Esophagus muscularis mucosa (tissue), 4 donors: ENCODE data around the gene TTLL4. TPM values are rescaled to one million over a fixed set of nuclear protein-coding genes. Genes with fewer than 3 reads are reported as not detected.

ENCODE experiments used
- DNase-seq: peaks from one replicate; pipeline ENCODE4 v3.0.0-alpha.2; 2017; ENCODE audit errors: extremely low spot score
- H3K27ac ChIP-seq, 4 donors: fragments of 200-600 bp; sonication (generic); replicated peaks in 1 of 4; 1 replicate in 3 of 4; 2 replicates in 1 of 4; pipeline ENCODE4 v1.5.1; 2016 to 2019; ENCODE audit warnings: mild to moderate bottlenecking in 1 of 4
- H3K27me3 ChIP-seq, 4 donors: fragments of 200-600 bp; sonication (generic); one replicate each; pipeline versions ENCODE4 v1.5.1 to v1.6.0; 2016 to 2019
- H3K36me3 ChIP-seq, 4 donors: fragments of 200-600 bp; sonication (generic); one replicate each; pipeline ENCODE4 v1.5.1; 2016 to 2019
- H3K4me1 ChIP-seq, 4 donors: fragments of 200-600 bp; sonication (generic); one replicate each; pipeline ENCODE4 v1.5.1; 2016 to 2019
- H3K4me3 ChIP-seq, 4 donors: fragments of 200-600 bp; sonication (generic); 1 replicate in 2 of 4; 2 replicates in 2 of 4; pipeline ENCODE4 v1.5.1; 2016 to 2019; ENCODE audit warnings: mild to moderate bottlenecking in 4 of 4, moderate library complexity in 1 of 4
- H3K9me3 ChIP-seq, 4 donors: fragments of 200-600 bp; sonication (generic); 1 replicate in 3 of 4; 2 replicates in 1 of 4; pipeline ENCODE4 v1.5.1; 2016 to 2019
- EP300 ChIP-seq: sonication (generic); formaldehyde crosslinking; IDR thresholded peaks from one replicate; pipeline ENCODE4 v1.6.1; 2017; ENCODE audit warnings: antibody characterized with exemption
- POLR2A ChIP-seq: fragments of 450-650 bp; IDR thresholded peaks from one replicate; pipeline ENCODE4 v1.6.1; 2017; ENCODE audit warnings: antibody characterized with exemption, moderate library complexity, mild to moderate bottlenecking, low read depth
- POLR2AphosphoS5 ChIP-seq, 2 donors: sonication (generic); formaldehyde crosslinking; IDR thresholded peaks; one replicate each; pipeline ENCODE4 v1.6.1; 2017; ENCODE audit warnings: antibody characterized with exemption in 2 of 2
- WGBS: methylation state at CpG from one replicate; pipeline ENCODE4 v1.1.5; 2018; 5-methylcytosine and 5-hydroxymethylcytosine counted together
- intact Hi-C: fragments of 100-400 bp; cut with DNase I; formaldehyde crosslinking; loops from one replicate; pipeline ENCODE4 v1.15.1; 2023
- total RNA-seq, 4 donors: library from RNA; depleted of rRNA; stranded (reverse); fragments of >200 nt; gene quantifications; one replicate each; pipeline versions ENCODE4 v1.1.0 to v1.2.1, GENCODE V29; 2016
- TF ChIP-seq, protein P1 (sequence below), 3 experiments: fragments of 200-600 bp in 2 of 3; fragments of 450-650 bp in 1 of 3; sonication (generic) in 2 of 3; IDR thresholded peaks; one replicate each; pipeline ENCODE4 v1.5.1; 2017 to 2019; ENCODE audit warnings: antibody characterized with exemption in 3 of 3, mild to moderate bottlenecking in 2 of 3, moderate library complexity in 1 of 3

The TTLL4 gene
- total RNA-seq, 4 donors from 2014 or later: 5.8 to 11.3 (median 8.3) TPM

- H3K4me3 ChIP-seq: no peak overlapping the region
- WGBS: 93% methylated on average over 3 of the region's 3 CpGs
- no peaks in the 10 kb centered on the region for H3K36me3 ChIP-seq
- H3K9me3 ChIP-seq: no peaks in the 10 kb centered on the region
- peaks cover 6 to 53% (median 25%) of the 10 kb centered on the region in 4 donors for H3K4me1 ChIP-seq
- intact Hi-C loops: no loop called here
- no peak for DNase-seq
- TF ChIP-seq POLR2AphosphoS5 (IDR thresholded peaks at IDR 0.05): no peak
- TF ChIP-seq, protein P1, sequence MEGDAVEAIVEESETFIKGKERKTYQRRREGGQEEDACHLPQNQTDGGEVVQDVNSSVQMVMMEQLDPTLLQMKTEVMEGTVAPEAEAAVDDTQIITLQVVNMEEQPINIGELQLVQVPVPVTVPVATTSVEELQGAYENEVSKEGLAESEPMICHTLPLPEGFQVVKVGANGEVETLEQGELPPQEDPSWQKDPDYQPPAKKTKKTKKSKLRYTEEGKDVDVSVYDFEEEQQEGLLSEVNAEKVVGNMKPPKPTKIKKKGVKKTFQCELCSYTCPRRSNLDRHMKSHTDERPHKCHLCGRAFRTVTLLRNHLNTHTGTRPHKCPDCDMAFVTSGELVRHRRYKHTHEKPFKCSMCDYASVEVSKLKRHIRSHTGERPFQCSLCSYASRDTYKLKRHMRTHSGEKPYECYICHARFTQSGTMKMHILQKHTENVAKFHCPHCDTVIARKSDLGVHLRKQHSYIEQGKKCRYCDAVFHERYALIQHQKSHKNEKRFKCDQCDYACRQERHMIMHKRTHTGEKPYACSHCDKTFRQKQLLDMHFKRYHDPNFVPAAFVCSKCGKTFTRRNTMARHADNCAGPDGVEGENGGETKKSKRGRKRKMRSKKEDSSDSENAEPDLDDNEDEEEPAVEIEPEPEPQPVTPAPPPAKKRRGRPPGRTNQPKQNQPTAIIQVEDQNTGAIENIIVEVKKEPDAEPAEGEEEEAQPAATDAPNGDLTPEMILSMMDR (IDR thresholded peaks at IDR 0.05): no peak
- TF ChIP-seq POLR2A: no peak
- no peak for TF ChIP-seq EP300
- H3K27ac ChIP-seq: no peak overlapping the region
- peaks cover 0 to 4% (median 0%) of the 10 kb centered on the region in 4 donors for H3K27me3 ChIP-seq
Measured at GRCh38 chr2:218786133-218786532, 75.5 kb downstream of the TTLL4 start.

DNA sequence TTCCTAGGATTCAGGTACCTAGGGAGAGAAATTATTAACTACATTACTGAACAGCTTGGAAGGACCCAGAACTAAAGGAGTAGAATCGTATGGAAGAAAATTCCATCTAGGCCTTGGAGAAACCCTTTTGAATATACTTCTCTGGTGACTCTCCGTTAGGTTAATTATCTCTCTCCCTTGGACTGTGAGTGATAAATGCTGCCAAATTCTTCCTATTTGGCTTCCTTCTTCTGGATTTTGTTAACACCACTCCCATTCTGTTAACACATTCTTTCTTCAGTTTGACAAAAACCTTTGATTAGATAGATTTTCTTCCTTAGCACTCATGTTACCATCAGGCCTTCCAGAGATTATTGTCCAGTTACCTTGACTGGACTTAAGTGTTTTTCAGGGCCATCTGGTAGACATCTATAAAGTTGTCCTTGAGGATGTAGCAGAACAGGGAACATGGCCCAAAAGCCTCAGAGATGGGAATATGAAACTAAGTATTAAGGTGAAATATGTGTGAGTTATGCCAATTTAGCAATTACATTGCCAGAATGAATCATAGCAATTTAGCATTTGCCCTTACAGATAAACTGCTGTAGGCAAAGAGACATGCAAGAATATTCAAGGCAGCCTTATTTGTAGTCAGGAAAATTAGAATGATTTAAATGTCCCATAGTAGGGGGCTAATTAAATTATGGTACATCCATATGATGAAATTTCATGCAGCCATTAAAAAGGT lies 78.1 kb downstream of the TTLL4 start:
- Histone ChIP-seq H3K27ac (peak overlapping the region in 1 of 4 donors; percentile 46), H3K4me1 (peaks cover 0 to 32% (median 8%) of the 10 kb centered on the region in 4 donors), H3K36me3 (no peaks in the 10 kb centered on the region), H3K9me3 (no peaks in the 10 kb centered on the region), H3K27me3 (no peaks in the 10 kb centered on the region), H3K4me3 (no peak overlapping the region)
- TF ChIP-seq EP300: no peak
- no peak for TF ChIP-seq POLR2A
- no peak for TF ChIP-seq POLR2AphosphoS5 (IDR thresholded peaks at IDR 0.05)
- TF ChIP-seq, protein P1 (IDR thresholded peaks at IDR 0.05): no peak
- intact Hi-C loops: no loop called here
- 76% methylated on average over 2 of the region's 2 CpGs for WGBS
- no peak for DNase-seq

- no peak for DNase-seq
- TF ChIP-seq EP300: no peak
- TF ChIP-seq, protein P1 (IDR thresholded peaks at IDR 0.05): no peak
- TF ChIP-seq POLR2A: no peak
- no peak for TF ChIP-seq POLR2AphosphoS5 (IDR thresholded peaks at IDR 0.05)
Measured at GRCh38 chr2:218792433-218792832, 81.8 kb downstream of the TTLL4 start.

GRCh38 chr2:218796691-218797090 lies 86.1 kb downstream of the TTLL4 start:
- intact Hi-C loops: no loop called here
- 93% methylated on average over 4 of the region's 4 CpGs for WGBS

More at GRCh38 chr2:218792433-218792832, 81.8 kb downstream of the TTLL4 start:
- WGBS: 100% methylated on average over 1 of the region's 1 CpG
- H3K4me3 ChIP-seq: no peak overlapping the region
- no peaks in the 10 kb centered on the region for H3K27me3 ChIP-seq
- no peak overlapping the region for H3K27ac ChIP-seq
- H3K4me1 ChIP-seq: peaks cover 0 to 14% (median 2%) of the 10 kb centered on the region in 4 donors
- no peaks in the 10 kb centered on the region for H3K9me3 ChIP-seq
- intact Hi-C loops: no loop called here
- H3K36me3 ChIP-seq: no peaks in the 10 kb centered on the region

More at GRCh38 chr2:218796691-218797090, 86.1 kb downstream of the TTLL4 start:
- H3K36me3 ChIP-seq: no peaks in the 10 kb centered on the region
- H3K4me1 ChIP-seq: no peaks in the 10 kb centered on the region
- no peaks in the 10 kb centered on the region for H3K27me3 ChIP-seq
- H3K27ac ChIP-seq: no peak overlapping the region
- H3K9me3 ChIP-seq: no peaks in the 10 kb centered on the region
- DNase-seq: no peak
- H3K4me3 ChIP-seq: no peak overlapping the region
- no peak for TF ChIP-seq POLR2AphosphoS5 (IDR thresholded peaks at IDR 0.05)
- TF ChIP-seq POLR2A: no peak
- TF ChIP-seq, protein P1 (IDR thresholded peaks at IDR 0.05): no peak
- TF ChIP-seq EP300: no peak
